IPS-NIHi7 (cell line): ENCODE results near the gene COX10.
"Not testable (repeated sequence)": the region's sequence is repeated elsewhere in the genome, so short reads cannot be mapped to it uniquely, and the experiment has no call there.

ENCODE experiments used
- DNase-seq: peaks from one replicate; pipeline ENCODE4 v3.0.0; 2012; ENCODE audit warnings: mixed read lengths; ENCODE audit errors: extremely low spot score

The COX10 gene

DNA sequence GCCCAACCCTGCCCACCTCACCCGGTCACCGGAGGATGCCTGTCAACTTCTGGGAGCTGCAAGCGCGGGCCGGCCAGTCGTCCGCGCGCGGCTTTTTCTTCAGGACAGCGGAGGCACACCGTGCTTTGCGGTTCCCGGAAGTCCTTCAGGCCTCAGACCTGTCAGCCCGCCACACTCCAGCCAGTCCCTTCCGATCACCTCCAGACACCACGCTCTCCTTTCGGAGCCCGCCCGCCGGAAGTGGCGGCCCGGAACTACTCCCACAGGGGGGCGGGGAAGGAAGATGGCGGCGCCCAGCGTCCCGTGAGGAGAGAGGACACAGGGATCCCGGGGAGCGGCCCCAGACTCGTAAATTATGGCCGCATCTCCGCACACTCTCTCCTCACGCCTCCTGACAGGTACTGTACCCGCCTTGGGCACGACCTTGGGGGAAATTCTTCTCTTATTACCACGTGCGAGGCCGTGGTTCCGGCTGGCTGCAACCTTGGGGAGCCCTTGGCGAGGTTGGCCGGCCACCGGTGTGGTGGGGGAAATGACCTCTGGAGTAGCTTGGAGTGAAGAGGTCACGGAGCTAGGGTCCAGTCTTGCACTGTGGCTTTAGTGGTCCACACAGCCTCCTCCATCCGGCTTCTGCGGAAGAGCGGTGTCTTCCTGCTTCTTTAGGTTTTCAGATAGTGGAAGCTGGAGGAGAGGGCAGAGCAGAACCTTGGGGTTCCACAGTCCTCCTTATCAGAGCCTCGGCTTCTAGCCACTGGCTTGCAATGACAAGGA is at the start of gene COX10:
Gene COX10, plus strand, starts transcription at position 254 of the 771 bp plus-strand sequence. Its CDS starts 102 bp downstream, at position 356.
- peak; percentile 93 for DNase-seq

- not testable (repeated sequence) for DNase-seq
These were observed 47.5 kb upstream of the COX10 start for GRCh38 chr17:14021651-14022294.

DNA sequence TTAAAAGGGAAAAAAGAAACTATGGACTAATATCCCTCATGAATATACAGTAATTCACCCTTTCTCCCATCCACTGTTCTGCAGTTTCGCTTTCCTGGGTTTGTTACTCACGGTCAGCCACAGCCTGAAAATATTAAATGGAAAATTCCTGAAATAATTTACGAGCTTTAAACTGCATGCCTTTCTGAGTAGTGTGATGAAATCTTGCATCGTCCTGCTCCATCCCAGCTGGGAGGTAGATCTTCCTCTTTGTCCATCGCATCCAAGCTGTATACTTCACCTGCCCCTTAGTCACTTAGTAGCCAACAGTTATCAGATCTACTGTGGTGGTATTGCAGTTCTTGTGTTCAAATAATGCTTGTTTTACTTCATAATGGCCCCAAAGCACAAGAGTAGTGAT is 39.5 kb upstream of the COX10 start:
- DNase-seq: not testable (repeated sequence)

DNA sequence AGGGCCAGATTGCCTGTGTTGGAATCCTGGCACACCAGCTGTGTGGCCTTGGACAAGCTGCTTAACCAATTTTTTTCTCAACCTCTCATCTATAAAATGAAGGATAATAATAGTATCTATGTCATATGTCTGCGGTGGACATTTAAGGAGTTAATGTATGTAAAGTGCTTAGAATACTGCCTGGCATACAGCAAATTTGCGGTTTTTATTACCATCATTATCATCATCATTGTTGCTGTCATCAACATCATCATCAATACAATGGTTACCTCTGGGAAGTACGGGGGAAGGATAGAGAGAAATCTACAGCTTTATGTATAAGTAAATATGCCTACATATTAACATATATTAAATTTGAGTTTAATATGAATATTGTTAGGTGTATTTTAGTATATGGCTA is 37.1 kb upstream of the COX10 start:
- DNase-seq: no peak

GRCh38 chr17:14033166-14033565 is 36.1 kb upstream of the COX10 start:
- DNase-seq: no peak

DNA sequence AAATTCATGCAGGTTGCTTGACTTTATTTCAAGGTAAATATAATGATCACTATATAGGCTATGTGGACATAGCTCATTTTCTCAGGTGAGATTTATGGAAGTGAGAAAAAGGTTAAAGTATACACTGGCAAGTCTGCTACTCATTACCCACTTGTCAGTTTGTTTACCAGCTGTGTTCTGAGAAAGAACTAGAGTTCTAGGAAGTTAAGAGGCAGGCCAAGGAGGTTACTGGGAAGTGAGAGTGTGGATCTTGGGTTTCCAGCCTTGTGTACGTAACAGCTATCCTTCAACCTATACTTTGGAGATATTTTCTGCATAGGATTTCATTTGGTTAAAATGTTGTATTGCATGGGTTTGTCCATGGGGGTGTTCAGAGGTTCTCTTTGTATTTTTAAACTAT is 31.9 kb upstream of the COX10 start:
- DNase-seq: no peak

- DNase-seq: no peak
These were observed 31.1 kb upstream of the COX10 start for GRCh38 chr17:14038206-14038605.

GRCh38 chr17:14042411-14042810 is 26.9 kb upstream of the COX10 start:
- DNase-seq: no peak

- DNase-seq: no peak
These were observed 24.6 kb upstream of the COX10 start for GRCh38 chr17:14044702-14045101.

- no peak for DNase-seq
These were observed 22.3 kb upstream of the COX10 start for GRCh38 chr17:14046978-14047377.

GRCh38 chr17:14047591-14047990 is 21.7 kb upstream of the COX10 start:
- DNase-seq: no peak

DNA sequence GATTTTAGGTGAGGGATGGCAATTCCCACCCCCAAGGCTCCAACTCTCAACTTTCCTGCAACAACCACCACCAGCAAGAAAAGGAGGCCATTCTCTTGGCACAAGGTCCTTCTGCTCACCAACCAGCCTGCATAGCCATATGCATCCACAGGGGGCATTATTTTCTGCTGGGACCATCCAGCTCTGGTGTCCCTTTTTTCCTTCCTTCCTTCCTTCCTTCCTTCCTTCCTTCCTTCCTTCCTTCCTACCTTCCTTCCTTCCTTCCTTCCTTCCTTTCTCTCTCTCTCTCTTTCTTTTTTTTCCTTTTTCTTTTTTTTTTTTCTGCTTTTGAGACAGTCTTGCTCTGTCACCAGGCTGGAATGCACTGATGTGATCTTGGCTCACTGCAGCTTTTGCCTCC is 21.1 kb upstream of the COX10 start:
- DNase-seq: peak; percentile 63

- DNase-seq: no peak
These were observed 18.7 kb upstream of the COX10 start for GRCh38 chr17:14050616-14051015.

GRCh38 chr17:14051692-14052091 is 17.6 kb upstream of the COX10 start:
- no peak for DNase-seq

DNA sequence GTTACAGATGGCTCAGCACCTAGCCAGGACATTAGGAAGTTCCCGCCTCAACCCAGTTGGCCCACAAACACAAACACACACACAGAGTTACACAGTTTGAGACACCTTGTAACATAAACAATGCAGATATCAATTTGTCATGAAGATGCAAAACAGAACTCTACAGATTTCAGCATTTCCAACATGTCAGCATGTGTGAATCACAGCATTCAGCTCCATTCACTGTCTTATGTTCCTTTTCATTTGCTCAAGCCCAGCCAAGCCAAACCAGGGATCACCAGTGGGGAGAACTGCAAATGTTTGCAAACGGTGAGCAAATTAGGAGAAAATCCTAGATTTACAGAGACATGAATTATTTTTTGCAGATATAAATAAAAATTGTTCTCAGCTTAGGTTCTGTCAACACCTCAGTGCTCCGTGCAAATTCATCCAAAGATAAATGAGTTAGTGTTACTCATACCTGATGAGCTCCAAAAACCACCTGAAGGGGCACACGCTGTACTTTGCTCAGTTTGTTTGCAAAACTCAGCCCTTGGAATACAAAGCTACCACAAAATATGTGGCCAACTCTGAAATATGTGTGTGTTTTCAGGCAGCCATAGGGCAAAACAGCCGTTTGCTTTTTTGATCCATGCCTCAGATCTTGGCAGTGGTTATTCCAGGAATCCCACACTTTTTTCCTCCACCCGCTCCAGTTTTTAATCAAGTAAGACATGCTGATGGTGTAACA is 16.3 kb upstream of the COX10 start:
- DNase-seq: no peak

GRCh38 chr17:14057591-14057990 is 11.7 kb upstream of the COX10 start:
- no peak for DNase-seq

DNA sequence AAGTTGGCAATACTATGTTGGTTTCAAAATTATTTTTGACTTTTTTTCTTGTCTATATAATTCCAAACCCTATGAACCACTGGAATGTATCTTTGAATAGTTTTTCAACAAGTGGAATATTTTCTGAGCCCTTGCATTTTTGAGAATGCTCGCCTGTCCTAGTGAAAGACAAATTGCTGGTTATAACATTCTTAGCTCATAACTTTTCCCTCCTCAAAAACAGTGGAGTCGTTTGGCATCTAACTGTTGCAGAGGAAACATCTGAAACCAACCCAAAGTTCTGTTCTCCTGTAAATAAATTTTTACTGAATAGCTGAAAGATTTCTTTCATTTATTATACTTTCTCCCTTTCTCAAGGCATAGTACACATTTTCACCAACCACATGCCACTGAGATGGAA is 11.3 kb upstream of the COX10 start:
- no peak for DNase-seq

- DNase-seq: no peak
These were observed 8.6 kb upstream of the COX10 start for GRCh38 chr17:14060706-14061105.

GRCh38 chr17:14061666-14062560 is 7.4 kb upstream of the COX10 start:
- DNase-seq: peak; percentile 17

DNA sequence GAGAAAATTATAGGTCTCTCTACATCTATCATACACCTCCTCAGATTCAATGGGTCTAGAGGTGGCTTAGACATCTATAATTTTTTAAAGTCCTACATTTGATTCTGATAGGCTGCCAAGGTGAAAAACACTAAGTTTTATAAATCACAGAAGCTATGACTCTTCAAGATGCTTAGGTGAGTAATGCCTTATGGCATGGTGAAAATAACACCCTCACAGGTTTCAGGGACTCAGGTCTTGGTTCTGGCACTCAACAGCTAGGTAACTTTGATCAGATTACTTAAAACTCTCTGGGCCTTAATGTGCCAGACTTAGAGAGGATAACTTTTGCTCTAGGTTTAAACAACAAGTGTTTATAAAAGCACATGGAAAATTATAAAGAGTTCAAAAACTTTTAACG is 2.0 kb upstream of the COX10 start:
- no peak for DNase-seq

DNA sequence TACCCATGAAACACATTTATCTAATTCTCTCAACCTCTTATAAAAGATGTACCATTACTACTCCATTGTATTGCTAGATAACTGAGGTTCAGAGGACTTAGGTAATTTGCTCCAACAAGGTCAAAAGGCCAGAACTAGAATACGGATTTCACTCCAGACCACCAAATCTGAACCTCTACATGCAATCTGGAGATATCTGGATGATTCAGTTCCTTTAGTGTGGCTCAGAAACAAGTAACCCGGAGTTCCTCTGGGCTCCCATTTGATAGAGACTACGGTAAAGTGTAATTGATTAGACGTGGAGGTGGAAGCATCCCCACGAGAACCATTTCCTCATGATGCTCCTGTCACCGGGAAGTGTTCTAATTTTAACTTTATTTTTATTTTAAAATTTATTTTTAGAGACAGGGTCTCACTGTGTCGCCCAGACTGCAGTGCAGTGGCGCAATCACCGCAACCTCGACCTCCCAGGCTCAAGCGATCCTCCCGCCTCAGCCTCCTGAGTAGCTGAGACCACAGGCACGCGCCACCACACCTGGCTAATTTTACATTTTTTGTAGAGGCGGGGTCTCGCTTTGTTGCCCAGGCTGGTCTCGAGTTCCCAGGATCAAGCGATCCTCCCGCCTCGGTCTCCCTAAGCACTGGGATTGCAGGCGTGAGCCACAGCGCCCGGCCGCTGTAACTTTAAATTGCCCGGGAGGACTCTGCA is 608 bp upstream of the COX10 start:
- no peak for DNase-seq
